Activated T-cell treated with anti-CD3 and anti-CD28 coated beads, Interleukin-2, amount 50 U/mL, for 48 hours (primary cell): Measurements from ENCODE around the gene CPNE2.
A peak's percentile ranks its signal among the peaks of the same experiment; 100 is the strongest.
"Not testable (repeated sequence)": the region's sequence is repeated elsewhere in the genome, so short reads cannot be mapped to it uniquely, and the experiment has no call there.

Experiments used
- DNase-seq, 2 experiments: peaks; one replicate each; pipeline ENCODE4 v3.0.0-alpha.2; 2020

Gene CPNE2

GRCh38 chr16:57175896-57176295, 83.5 kb downstream of the CPNE2 start:
- no peak for DNase-seq

GRCh38 chr16:57178196-57178595, 85.8 kb downstream of the CPNE2 start:
- DNase-seq = no peak

GRCh38 chr16:57178793-57179212, 86.4 kb downstream of the CPNE2 start:
- no peak for DNase-seq

- DNase-seq = no peak
Observed at GRCh38 chr16:57179215-57179828, 86.9 kb downstream of the CPNE2 start.

- DNase-seq = no peak
Observed at GRCh38 chr16:57184113-57184512, 91.7 kb downstream of the CPNE2 start.

- DNase-seq = peak; percentile 20 to 28
Observed at GRCh38 chr16:57184887-57185445, 92.6 kb downstream of the CPNE2 start.

GRCh38 chr16:57185446-57185944, 93.1 kb downstream of the CPNE2 start:
- no peak for DNase-seq

GRCh38 chr16:57185945-57186871, 93.8 kb downstream of the CPNE2 start, which contains the start of the genes PSME3IP1 and RSPRY1:
Gene PSME3IP1, minus strand, starts transcription at chr16:57186039. Its CDS starts 12,185 bp downstream, at chr16:57173854.
Gene RSPRY1, plus strand, starts transcription at chr16:57186329. Its CDS starts 18,330 bp downstream, at chr16:57204659.
- peak; percentile 99 for DNase-seq

GRCh38 chr16:57186872-57187854, 94.8 kb downstream of the CPNE2 start:
- peak; percentile 34 to 44 for DNase-seq

- not testable (repeated sequence) for DNase-seq
Observed at GRCh38 chr16:57187902-57188710, 95.7 kb downstream of the CPNE2 start.

GRCh38 chr16:57188711-57189002, 96.3 kb downstream of the CPNE2 start:
- DNase-seq = no peak

- DNase-seq = not testable (repeated sequence)
Observed at GRCh38 chr16:57189527-57189926, 97.1 kb downstream of the CPNE2 start.

GRCh38 chr16:57190136-57190535, 97.8 kb downstream of the CPNE2 start:
- DNase-seq = no peak

GRCh38 chr16:57191056-57191571, 98.7 kb downstream of the CPNE2 start:
- no peak for DNase-seq

- DNase-seq = no peak
Observed at GRCh38 chr16:57192146-57192545, 99.8 kb downstream of the CPNE2 start.

GRCh38 chr16:57192720-57193486, 100.5 kb downstream of the CPNE2 start:
- DNase-seq = no peak

- no peak for DNase-seq
Observed at GRCh38 chr16:57194512-57194911, 102.1 kb downstream of the CPNE2 start.

- DNase-seq = no peak
Observed at GRCh38 chr16:57196286-57196685, 103.9 kb downstream of the CPNE2 start.

- DNase-seq = no peak
Observed at GRCh38 chr16:57196753-57197152, 104.4 kb downstream of the CPNE2 start.
